ENCODE measurements around the gene MYO6.

MYO6 gene

GRCh38 chr6:75827163-75827562 is 78.1 kb downstream of the MYO6 start:
- no peak for DNase-seq (ENCODE audit: low read depth)

- DNase-seq (ENCODE audit: low read depth) = no peak
These were observed 82.2 kb downstream of the MYO6 start for GRCh38 chr6:75830959-75831885.

- DNase-seq (ENCODE audit: low read depth) = no peak
These were observed 85.4 kb downstream of the MYO6 start for GRCh38 chr6:75834447-75834846.

GRCh38 chr6:75842191-75842590 is 93.2 kb downstream of the MYO6 start:
- no peak for DNase-seq (ENCODE audit: low read depth)

- no peak for DNase-seq (ENCODE audit: low read depth)
These were observed 93.7 kb downstream of the MYO6 start for GRCh38 chr6:75842732-75843131.

- no peak for DNase-seq (ENCODE audit: low read depth)
These were observed 94.4 kb downstream of the MYO6 start for GRCh38 chr6:75843396-75843795.

- DNase-seq (ENCODE audit: low read depth) = no peak
These were observed 99.2 kb downstream of the MYO6 start for GRCh38 chr6:75848274-75848673.

GRCh38 chr6:75849329-75850025 is 100.4 kb downstream of the MYO6 start:
- no peak for DNase-seq (ENCODE audit: low read depth)

GRCh38 chr6:75850026-75850833 is 101.2 kb downstream of the MYO6 start:
- no peak for DNase-seq (ENCODE audit: low read depth)

GRCh38 chr6:75852721-75853120 is 103.7 kb downstream of the MYO6 start:
- no peak for DNase-seq (ENCODE audit: low read depth)

- DNase-seq (ENCODE audit: low read depth) = no peak
These were observed 104.8 kb downstream of the MYO6 start for GRCh38 chr6:75853806-75854205.

GRCh38 chr6:75855052-75855451 is 106.0 kb downstream of the MYO6 start:
- DNase-seq (ENCODE audit: low read depth) = no peak

- DNase-seq (ENCODE audit: low read depth) = no peak
These were observed 107.9 kb downstream of the MYO6 start for GRCh38 chr6:75856902-75857301.

- DNase-seq (ENCODE audit: low read depth) = no peak
These were observed 114.0 kb downstream of the MYO6 start for GRCh38 chr6:75863001-75863400.

GRCh38 chr6:75863784-75864183 is 114.7 kb downstream of the MYO6 start:
- DNase-seq (ENCODE audit: low read depth) = no peak

GRCh38 chr6:75864446-75864845 is 115.4 kb downstream of the MYO6 start:
- DNase-seq (ENCODE audit: low read depth) = no peak

- no peak for DNase-seq (ENCODE audit: low read depth)
These were observed 121.3 kb downstream of the MYO6 start for GRCh38 chr6:75870389-75870788.

- DNase-seq (ENCODE audit: low read depth) = no peak
These were observed 125.2 kb downstream of the MYO6 start for GRCh38 chr6:75874224-75874623.

- DNase-seq (ENCODE audit: low read depth) = no peak
These were observed 127.1 kb downstream of the MYO6 start for GRCh38 chr6:75876152-75876551.

GRCh38 chr6:75880305-75880704 is 131.3 kb downstream of the MYO6 start:
- DNase-seq (ENCODE audit: low read depth) = no peak

- no peak for DNase-seq (ENCODE audit: low read depth)
These were observed 133.7 kb downstream of the MYO6 start for GRCh38 chr6:75882734-75883133.

GRCh38 chr6:75884822-75885221 is 135.8 kb downstream of the MYO6 start:
- no peak for DNase-seq (ENCODE audit: low read depth)

- no peak for DNase-seq (ENCODE audit: low read depth)
These were observed 143.3 kb downstream of the MYO6 start for GRCh38 chr6:75892384-75892783.
